B cell (primary cell): ENCODE measurements around the gene FTH1. TPM values are rescaled to one million over a fixed set of nuclear protein-coding genes. Genes with fewer than 3 reads are reported as not detected.

Experiments
- ATAC-seq: fragments of 200-7000 bp; cut with Tn5 transposase; one replicate; pipeline ENCODE4 v1.10.0; 2021; ENCODE audit warnings: low read depth, mild to moderate bottlenecking, moderate number of reproducible peaks, moderate library complexity
- CTCF ChIA-PET: fragments of 350-600 bp; sonication (Branson Sonifier 250); formaldehyde crosslinking; loops from one replicate; lab custom pipeline; 2021; ENCODE audit warnings: antibody characterized with exemption, inconsistent platforms; lab: Charles Lee
- POLR2A ChIA-PET: fragments of 350-600 bp; sonication (Branson Sonifier 250); formaldehyde crosslinking; loops from one replicate; lab custom pipeline; 2021; ENCODE audit warnings: antibody characterized with exemption; lab: Charles Lee
- DNase-seq: peaks from one replicate; pipeline ENCODE4 v3.0.0; 2013
- H2AFZ ChIP-seq: 2 replicates; pipeline ENCODE4 v1.6.1; 2012; ENCODE audit warnings: mild to moderate bottlenecking, low read depth, low read length; ENCODE audit not compliant: insufficient read depth, poor library complexity, severe bottlenecking
- H3K27ac ChIP-seq, 2 donors: 1 replicate in 1 of 2; 2 replicates in 1 of 2; pipeline ENCODE4 v1.5.1; 2012 to 2013; ENCODE audit warnings: low read length in 2 of 2, mild to moderate bottlenecking in 2 of 2, moderate library complexity in 1 of 2
- H3K27me3 ChIP-seq, 4 experiments: fragments of 200-600 bp in 1 of 4; sonication (generic) in 1 of 4; replicated peaks in 1 of 4; 1 replicate in 2 of 4; 2 replicates in 2 of 4; pipeline versions ENCODE4 v1.6.1 to v1.7.0; 2013 to 2016; ENCODE audit warnings: low read length in 3 of 4, mild to moderate bottlenecking in 2 of 4, mixed read lengths in 1 of 4, moderate library complexity in 1 of 4; ENCODE audit not compliant: insufficient read depth in 4 of 4, control insufficient read depth in 3 of 4; ENCODE audit errors: control extremely low read depth in 1 of 4
- H3K36me3 ChIP-seq, 2 experiments: replicated peaks in 1 of 2; 1 replicate in 1 of 2; 2 replicates in 1 of 2; pipeline versions ENCODE4 v1.6.1 to v1.7.1; 2013; ENCODE audit warnings: low read length in 1 of 2; ENCODE audit not compliant: insufficient read depth in 2 of 2, control insufficient read depth in 1 of 2; ENCODE audit errors: control extremely low read depth in 1 of 2, extremely low read depth in 1 of 2
- H3K4me1 ChIP-seq, 2 donors: fragments of 200-600 bp in 1 of 2; sonication (generic) in 1 of 2; 1 replicate in 1 of 2; 2 replicates in 1 of 2; pipeline versions ENCODE4 v1.5.1 to v1.6.1; 2013 to 2017; ENCODE audit warnings: low read length in 2 of 2; ENCODE audit not compliant: control insufficient read depth in 2 of 2, insufficient read depth in 2 of 2
- H3K4me2 ChIP-seq: replicated peaks from 2 replicates; pipeline ENCODE3; 2012; ENCODE audit warnings: mild to moderate bottlenecking, low read depth, low read length; ENCODE audit not compliant: poor library complexity, severe bottlenecking
- H3K4me3 ChIP-seq, 5 experiments: fragments of 200-600 bp in 1 of 5; sonication (generic) in 1 of 5; 1 replicate in 3 of 5; 2 replicates in 2 of 5; pipeline versions ENCODE4 v1.5.1 to v1.7.0; 2011 to 2016; ENCODE audit warnings: low read length in 4 of 5, mild to moderate bottlenecking in 4 of 5, low read depth in 2 of 5, control low read depth in 1 of 5, moderate library complexity in 1 of 5; ENCODE audit not compliant: insufficient read depth in 1 of 5; ENCODE audit errors: control extremely low read depth in 1 of 5, extremely low read depth in 1 of 5
- H3K79me2 ChIP-seq: fragments of 200-600 bp; sonication (generic); one replicate; pipeline ENCODE4 v1.6.0; 2016; ENCODE audit warnings: low read length; ENCODE audit not compliant: control insufficient read depth, insufficient read depth
- H3K9ac ChIP-seq: fragments of 200-600 bp; sonication (generic); 2 replicates; pipeline ENCODE4 v1.6.1; 2017; ENCODE audit warnings: mild to moderate bottlenecking, low read length, moderate library complexity
- H3K9me3 ChIP-seq, 3 donors: one replicate each; pipeline versions ENCODE4 v1.6.1 to v1.7.1; 2013; ENCODE audit warnings: low read length in 2 of 3; ENCODE audit not compliant: control insufficient read depth in 2 of 3, insufficient read depth in 1 of 3; ENCODE audit errors: control extremely low read depth in 1 of 3
- H4K20me1 ChIP-seq: 2 replicates; pipeline ENCODE4 v1.6.0; 2012; ENCODE audit warnings: mild to moderate bottlenecking, low read length; ENCODE audit not compliant: insufficient read depth, control insufficient read depth, poor library complexity, severe bottlenecking
- H3K27ac Mint-ChIP-seq: one replicate; pipeline ENCODE4 v1.8.0; 2021; ENCODE audit warnings: mixed read lengths
- H3K27me3 Mint-ChIP-seq: one replicate; pipeline ENCODE4 v1.8.0; 2021; ENCODE audit warnings: mixed read lengths
- H3K4me1 Mint-ChIP-seq: one replicate; pipeline ENCODE4 v1.8.0; 2021; ENCODE audit warnings: mixed read lengths
- H3K4me3 Mint-ChIP-seq: one replicate; pipeline ENCODE4 v1.8.0; 2021; ENCODE audit warnings: mixed read lengths
- H3K9me3 Mint-ChIP-seq: one replicate; pipeline ENCODE4 v1.8.0; 2022; ENCODE audit warnings: mixed read lengths; ENCODE audit not compliant: insufficient read depth
- CTCF ChIP-seq: fragments of 200-600 bp; IDR thresholded peaks from one replicate; pipeline ENCODE4 v1.8.0; 2022; ENCODE audit warnings: antibody characterized with exemption, mild to moderate bottlenecking
- EZH2 ChIP-seq: IDR thresholded peaks from 2 replicates; pipeline ENCODE4 v1.6.1; 2012; ENCODE audit warnings: borderline replicate concordance, low read depth, mild to moderate bottlenecking, moderate library complexity, low read length; ENCODE audit not compliant: insufficient read depth, poor library complexity, severe bottlenecking
- WGBS: methylation state at CpG from one replicate; pipeline ENCODE4 v1.1.5; 2013; ENCODE audit warnings: missing lambda C conversion rate; ENCODE audit not compliant: insufficient coverage; 5-methylcytosine and 5-hydroxymethylcytosine counted together
- intact Hi-C: fragments of 100-400 bp; cut with micrococcal nuclease; formaldehyde crosslinking; loops from one replicate; pipeline ENCODE4 v1.10.0; 2022
- polyA minus RNA-seq: library from RNA; depleted of rRNA, polyadenylated mRNA; stranded (reverse); fragments of >200 nt; gene quantifications from 2 replicates; pipeline ENCODE4 v1.2.3, GENCODE V29; 2012
- polyA plus RNA-seq: library from polyadenylated mRNA; depleted of rRNA; stranded (reverse); fragments of >200 nt; gene quantifications from 2 replicates; pipeline ENCODE4 v1.2.3, GENCODE V29; 2012
- total RNA-seq, 2 donors: library from RNA; stranded (reverse); fragments of 120-200 nt in 1 of 2; gene quantifications; 1 replicate in 1 of 2; 2 replicates in 1 of 2; pipeline versions ENCODE4 v1.2.3 to v1.2.4, GENCODE V29; 2013 to 2022

FTH1 gene
- total RNA-seq (1,265 and 1,314 TPM in 2 replicates), polyA plus RNA-seq (1,136 and 1,265 TPM in 2 replicates), polyA minus RNA-seq (868 and 929 TPM in 2 replicates)
- total RNA-seq (2013), result 395 TPM

GRCh38 chr11:61967116-61967923 is at the start of gene FTH1:
FTH1 (minus strand) TSS chr11:61967634; CDS start chr11:61967425, 209 bp downstream.
- peaks cover 0 to 21% of the 10 kb centered on the region in 2 experiments for H3K36me3 ChIP-seq
- Mint-ChIP-seq H3K27ac (peak within 1 kb of the TSS; percentile 99), H3K9me3 (no peaks in the 10 kb centered on the region), H3K4me1 (peaks cover 72% of the 10 kb centered on the region), H3K27me3 (no peaks in the 10 kb centered on the region), H3K4me3 (peak within 1 kb of the TSS; percentile 97)
- peaks cover 58 to 67% of the 10 kb centered on the region in 2 donors for H3K4me1 ChIP-seq
- TF ChIP-seq EZH2, result no peak
- no peak for TF ChIP-seq CTCF
- H4K20me1 ChIP-seq, result peaks cover 33% of the 10 kb centered on the region
- ChIA-PET POLR2A (interaction anchor here (0.5 to 3.6 kb wide), 13 partner anchors 12 to 700 kb away, joined by 3 to 11 read pairs (median 5); partner anchors contain the start of gene INCENP), CTCF (interaction anchor here (0.6 to 7.3 kb wide), 12 partner anchors 16 to 821 kb away, joined by 3 to 61 read pairs (median 6); no protein-coding TSS in a partner anchor)
- peak within 1 kb of the TSS; percentile 92 for H2AFZ ChIP-seq
- peak within 1 kb of the TSS; percentile 88 to 99 (median 96) for H3K4me3 ChIP-seq
- 1% methylated on average over 84 of the region's 93 CpGs for WGBS
- peaks cover 39% of the 10 kb centered on the region for H3K79me2 ChIP-seq
- no peaks in the 10 kb centered on the region for H3K9me3 ChIP-seq
- intact Hi-C loops, result loop anchor here (1.0 to 5.0 kb wide), 6 partner anchors 75 to 1050 kb away; partner anchors contain the start of genes POLR2G and SYT7
- no peaks in the 10 kb centered on the region for H3K27me3 ChIP-seq
- H3K27ac ChIP-seq, result peak within 1 kb of the TSS; percentile 86 to 94
- peak within 1 kb of the TSS; percentile 87 for H3K9ac ChIP-seq
- peak within 1 kb of the TSS; percentile 94 for H3K4me2 ChIP-seq
- DNase-seq (peak; percentile 95), ATAC-seq (peak; percentile 67)

DNA sequence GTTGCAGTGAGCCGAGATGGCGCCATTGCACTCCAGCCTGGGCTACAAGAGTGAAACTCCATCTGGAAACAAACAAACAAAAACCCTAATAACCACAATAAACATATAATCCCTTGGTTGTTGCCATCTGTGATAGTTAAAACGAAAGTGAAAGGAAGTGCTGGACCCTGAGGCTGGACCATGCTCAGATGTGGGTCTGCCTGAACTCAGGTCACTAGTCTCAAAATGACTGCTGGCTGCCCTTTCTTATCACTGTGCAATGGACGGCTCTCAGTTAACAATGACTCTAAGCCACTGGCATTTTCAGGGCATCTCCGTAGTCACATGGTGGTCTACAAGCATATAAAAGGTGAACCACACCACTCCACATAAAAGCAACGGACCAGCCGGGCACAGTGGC is 48.2 kb upstream of the FTH1 start:
- H3K4me3 ChIP-seq, result no peak overlapping the region
- 96% methylated on average over 5 of the region's 7 CpGs for WGBS
- no peaks in the 10 kb centered on the region for H3K79me2 ChIP-seq
- H3K4me1 ChIP-seq, result peaks cover 6 to 9% of the 10 kb centered on the region in 2 donors
- no peak overlapping the region for H3K9ac ChIP-seq
- ChIA-PET CTCF (no interaction called here), POLR2A (no interaction called here)
- ATAC-seq, result no peak
- Mint-ChIP-seq H3K4me3 (no peak overlapping the region), H3K27me3 (peaks cover 5% of the 10 kb centered on the region), H3K27ac (no peak overlapping the region), H3K9me3 (no peaks in the 10 kb centered on the region), H3K4me1 (peaks cover 9% of the 10 kb centered on the region)
- no peaks in the 10 kb centered on the region for H4K20me1 ChIP-seq
- H2AFZ ChIP-seq, result no peak overlapping the region
- H3K36me3 ChIP-seq, result no peaks in the 10 kb centered on the region
- DNase-seq, result no peak
- intact Hi-C loops, result no loop called here
- H3K9me3 ChIP-seq, result peaks cover 0 to 2% (median under 1%) of the 10 kb centered on the region in 3 donors
- no peak for TF ChIP-seq CTCF
- no peak for TF ChIP-seq EZH2
- no peaks in the 10 kb centered on the region for H3K27me3 ChIP-seq
- H3K27ac ChIP-seq, result no peak overlapping the region
- H3K4me2 ChIP-seq, result no peak overlapping the region
